ENCODE data around the gene FDXR.

FDXR gene

GRCh38 chr17:74874615-74875037 is 1.8 kb upstream of the FDXR start:
- no peak overlapping the region for H3K4me3 ChIP-seq (IDR thresholded peaks at IDR 0.05; ENCODE audit: insufficient read depth, low read depth, low read length)
- H2AFZ ChIP-seq (ENCODE audit: low read depth): no peak overlapping the region
- H3K4me2 ChIP-seq: no peak overlapping the region

DNA sequence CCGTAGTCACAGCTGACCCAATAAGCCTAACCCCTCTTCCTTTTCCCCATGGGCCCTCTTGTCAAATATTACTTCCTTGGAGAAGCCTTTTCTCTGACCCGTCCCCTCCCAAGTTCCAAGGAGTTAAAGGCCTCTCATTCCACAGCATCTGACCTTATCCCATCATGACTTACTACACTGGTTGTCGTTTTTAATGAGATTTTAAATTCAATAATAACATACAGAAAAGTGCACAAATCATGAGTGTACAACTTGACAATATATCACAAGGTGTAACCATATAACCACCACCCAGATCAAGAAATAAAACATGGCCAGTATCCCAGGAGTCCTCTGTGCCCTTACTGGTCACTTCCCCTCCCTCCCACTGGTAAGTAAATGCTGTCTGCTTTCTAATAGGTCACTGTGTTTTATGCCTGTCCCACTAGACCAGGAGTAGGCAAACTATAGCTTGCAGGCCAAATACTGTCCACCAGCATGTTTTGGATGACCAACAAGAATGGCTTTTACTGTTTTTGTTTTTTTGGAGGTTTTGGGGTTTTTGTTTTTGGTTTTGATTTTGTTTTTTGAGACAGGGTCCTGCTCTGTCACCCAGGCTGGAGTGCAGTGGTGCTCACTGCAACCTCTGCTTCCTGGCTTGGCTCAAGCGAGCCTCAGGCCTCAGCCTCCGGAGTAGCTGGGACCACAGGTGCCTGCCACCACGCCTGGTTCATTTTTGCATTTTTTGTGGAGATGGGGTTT is 1.2 kb upstream of the FDXR start:
- H3K9ac ChIP-seq: peak overlapping the region; percentile 80
- peak overlapping the region; percentile 60; the same call in 1 of the 2 replicates for H3K27ac ChIP-seq
- no peaks in the 10 kb centered on the region for H4K20me1 ChIP-seq (ENCODE audit: insufficient read depth)
- peaks cover 16% of the 10 kb centered on the region for H3K4me1 ChIP-seq (ENCODE audit: low read depth, poor library complexity, severe bottlenecking)
- H3K4me3 ChIP-seq (IDR thresholded peaks at IDR 0.05; ENCODE audit: insufficient read depth, low read depth, low read length): no peak overlapping the region
- TF ChIP-seq, protein P1, sequence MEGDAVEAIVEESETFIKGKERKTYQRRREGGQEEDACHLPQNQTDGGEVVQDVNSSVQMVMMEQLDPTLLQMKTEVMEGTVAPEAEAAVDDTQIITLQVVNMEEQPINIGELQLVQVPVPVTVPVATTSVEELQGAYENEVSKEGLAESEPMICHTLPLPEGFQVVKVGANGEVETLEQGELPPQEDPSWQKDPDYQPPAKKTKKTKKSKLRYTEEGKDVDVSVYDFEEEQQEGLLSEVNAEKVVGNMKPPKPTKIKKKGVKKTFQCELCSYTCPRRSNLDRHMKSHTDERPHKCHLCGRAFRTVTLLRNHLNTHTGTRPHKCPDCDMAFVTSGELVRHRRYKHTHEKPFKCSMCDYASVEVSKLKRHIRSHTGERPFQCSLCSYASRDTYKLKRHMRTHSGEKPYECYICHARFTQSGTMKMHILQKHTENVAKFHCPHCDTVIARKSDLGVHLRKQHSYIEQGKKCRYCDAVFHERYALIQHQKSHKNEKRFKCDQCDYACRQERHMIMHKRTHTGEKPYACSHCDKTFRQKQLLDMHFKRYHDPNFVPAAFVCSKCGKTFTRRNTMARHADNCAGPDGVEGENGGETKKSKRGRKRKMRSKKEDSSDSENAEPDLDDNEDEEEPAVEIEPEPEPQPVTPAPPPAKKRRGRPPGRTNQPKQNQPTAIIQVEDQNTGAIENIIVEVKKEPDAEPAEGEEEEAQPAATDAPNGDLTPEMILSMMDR (conservative IDR thresholded peaks at IDR 0.05; ENCODE audit: low read depth, low read length): no peak
- peak overlapping the region; percentile 96 for H3K4me2 ChIP-seq
- H2AFZ ChIP-seq (ENCODE audit: low read depth): peak overlapping the region; percentile 72
- H3K27me3 ChIP-seq (ENCODE audit: insufficient read depth, low read depth): peaks cover 3% of the 10 kb centered on the region
- H3K36me3 ChIP-seq (ENCODE audit: insufficient read depth): no peaks in the 10 kb centered on the region
- H3K79me2 ChIP-seq (ENCODE audit: insufficient read depth, low read depth): no peaks in the 10 kb centered on the region

More at GRCh38 chr17:74874615-74875037, 1.8 kb upstream of the FDXR start:
- Histone ChIP-seq H3K36me3 (ENCODE audit: insufficient read depth) (no peaks in the 10 kb centered on the region), H3K27me3 (ENCODE audit: insufficient read depth, low read depth) (peaks cover 5% of the 10 kb centered on the region), H3K27ac (no peak overlapping the region), H4K20me1 (ENCODE audit: insufficient read depth) (no peaks in the 10 kb centered on the region), H3K9ac (no peak overlapping the region), H3K79me2 (ENCODE audit: insufficient read depth, low read depth) (no peaks in the 10 kb centered on the region), H3K4me1 (ENCODE audit: low read depth, poor library complexity, severe bottlenecking) (peaks cover 16% of the 10 kb centered on the region)
- TF ChIP-seq, protein P1 (conservative IDR thresholded peaks at IDR 0.05; ENCODE audit: low read depth, low read length): no peak

DNA sequence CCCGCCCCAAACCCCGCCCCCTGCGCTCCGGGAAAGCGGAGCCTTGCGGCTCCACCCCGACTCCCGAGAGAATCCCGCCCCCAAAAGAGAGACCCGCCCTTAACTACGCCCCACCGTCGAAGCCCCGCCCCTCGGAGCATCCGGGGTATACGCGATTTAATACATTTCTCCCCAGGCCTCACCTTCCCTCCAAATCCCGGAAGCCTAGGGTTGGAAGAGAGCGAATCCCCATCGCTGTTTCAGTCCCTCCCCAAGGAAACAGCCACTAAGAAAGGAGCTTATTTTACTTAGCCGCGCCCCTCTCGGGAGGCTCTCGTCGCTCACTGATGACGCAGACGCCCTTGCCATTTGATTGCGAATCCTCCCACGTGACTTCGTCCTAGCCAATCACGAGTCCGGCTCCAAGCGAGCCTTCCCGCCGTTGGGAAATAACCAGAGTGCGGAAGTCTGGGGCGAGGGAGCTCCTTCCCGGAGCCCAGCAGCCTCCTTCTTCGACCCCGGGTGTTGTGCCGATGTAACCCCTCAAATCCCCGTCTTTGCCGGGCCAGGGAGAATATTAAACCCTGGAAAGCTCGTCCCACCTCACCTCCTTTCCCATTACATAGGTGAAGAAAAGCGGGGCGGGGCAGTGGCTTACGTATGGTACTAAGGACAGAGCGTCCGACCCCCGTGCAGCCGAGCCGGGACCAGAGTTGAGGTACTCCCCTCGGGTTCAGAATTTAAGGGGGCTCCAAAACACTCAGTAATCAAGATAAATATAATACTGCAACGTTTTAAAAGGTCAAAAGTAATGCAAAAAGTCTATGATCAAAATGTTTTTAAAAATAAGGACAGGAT is 461 bp upstream of the FDXR start:
- H3K9ac ChIP-seq: peak overlapping the region; percentile 80
- TF ChIP-seq, protein P1 (conservative IDR thresholded peaks at IDR 0.05; ENCODE audit: low read depth, low read length): no peak
- H3K36me3 ChIP-seq (ENCODE audit: insufficient read depth): no peaks in the 10 kb centered on the region
- no peak overlapping the region for H3K4me3 ChIP-seq (IDR thresholded peaks at IDR 0.05; ENCODE audit: insufficient read depth, low read depth, low read length)
- peak overlapping the region; percentile 60 for H3K27ac ChIP-seq
- H3K79me2 ChIP-seq (ENCODE audit: insufficient read depth, low read depth): no peaks in the 10 kb centered on the region
- H3K4me2 ChIP-seq: peak overlapping the region; percentile 96
- peak overlapping the region; percentile 90 for H2AFZ ChIP-seq (ENCODE audit: low read depth)
- H3K27me3 ChIP-seq (ENCODE audit: insufficient read depth, low read depth): no peaks in the 10 kb centered on the region; the same call in 1 of the 2 replicates
- H3K4me1 ChIP-seq (ENCODE audit: low read depth, poor library complexity, severe bottlenecking): peaks cover 16% of the 10 kb centered on the region
- no peaks in the 10 kb centered on the region for H4K20me1 ChIP-seq (ENCODE audit: insufficient read depth)

GRCh38 chr17:74871356-74872076 is 1.3 kb downstream of the FDXR start:
- H3K27me3 ChIP-seq (ENCODE audit: insufficient read depth, low read depth): no peaks in the 10 kb centered on the region
- TF ChIP-seq, protein P1 (conservative IDR thresholded peaks at IDR 0.05; ENCODE audit: low read depth, low read length): no peak
- no peaks in the 10 kb centered on the region for H3K36me3 ChIP-seq (ENCODE audit: insufficient read depth)
- H4K20me1 ChIP-seq (ENCODE audit: insufficient read depth): no peaks in the 10 kb centered on the region
- no peak overlapping the region for H3K4me3 ChIP-seq (IDR thresholded peaks at IDR 0.05; ENCODE audit: insufficient read depth, low read depth, low read length)
- peak overlapping the region; percentile 66; the same call in 1 of the 2 replicates for H3K4me2 ChIP-seq
- H3K4me1 ChIP-seq (ENCODE audit: low read depth, poor library complexity, severe bottlenecking): peaks cover 16% of the 10 kb centered on the region
- no peaks in the 10 kb centered on the region for H3K79me2 ChIP-seq (ENCODE audit: insufficient read depth, low read depth)
- H3K27ac ChIP-seq: no peak overlapping the region
- no peak overlapping the region for H2AFZ ChIP-seq (ENCODE audit: low read depth)
- no peak overlapping the region for H3K9ac ChIP-seq
